Measurements from ENCODE around the gene DNASE1L2. TPM values are rescaled to one million over a fixed set of nuclear protein-coding genes. Genes with fewer than 3 reads are reported as not detected.

Gene DNASE1L2
- total RNA-seq (1.0 and 1.2 TPM in 2 replicates), polyA plus RNA-seq (0.57 and 1.3 TPM in 2 replicates), polyA minus RNA-seq (0.34 and 1.1 TPM in 2 replicates), Bru-seq, nascent RNA (percentile 18 among the genes with signal in this experiment), BruChase-seq, experiment 1, labeled RNA remaining after a 6-hour chase (percentile 35 among the genes with signal in this experiment), BruChase-seq, experiment 2, labeled RNA remaining after a 2-hour chase (percentile 27 among the genes with signal in this experiment)
- polyA plus RNA-seq (2011; cell fraction: cytosol; rRNA removed): 0.17 and 0.34 TPM in 2 replicates
- 1.9 and 2.3 TPM in 2 replicates for polyA plus RNA-seq (2011; cell fraction: nucleus; rRNA removed)
- 0.13 and 0.37 TPM in 2 replicates for polyA plus RNA-seq (2012)
- polyA minus RNA-seq (2011; cell fraction: cytosol; rRNA and poly(A)+ RNA removed): not detected
- 0.43 and 0.82 TPM in 2 replicates for polyA minus RNA-seq (2011; cell fraction: nucleus; rRNA and poly(A)+ RNA removed)
- long read RNA-seq, partial matches to known transcripts: 0 of 1 reads
- long read RNA-seq, other reads (novel, unspliced or antisense): 0 of 1 reads

GRCh38 chr16:2236337-2237101, at the start of gene DNASE1L2:
TSS of gene DNASE1L2 (plus strand) at chr16:2236444. CDS start at chr16:2236817, 373 bp downstream.
- ChIA-PET POLR2A (no interaction called here), CTCF (interaction anchor here (0.9 to 2.4 kb wide), 2 partner anchors 15 to 265 kb away, joined by 3 to 11 read pairs; partner anchors contain the start of gene ECI1)
- H3K9ac ChIP-seq (replicated peaks; ENCODE audit: extremely low read depth, insufficient read depth, low read length): no peak within 1 kb of the TSS
- TF ChIP-seq POLR2AphosphoS5 (IDR thresholded peaks at IDR 0.05; ENCODE audit: insufficient read depth, low read depth, low read length) (no peak), MYC (IDR thresholded peaks at IDR 0.05; ENCODE audit: low read depth, low read length) (no peak), JUN (IDR thresholded peaks at IDR 0.05; ENCODE audit: borderline replicate concordance, insufficient read depth, insufficient read length, low read depth) (no peak), FOS (IDR thresholded peaks at IDR 0.05; ENCODE audit: borderline replicate concordance, insufficient read depth, low read length) (no peak), EZH2 (IDR thresholded peaks at IDR 0.05; ENCODE audit: borderline replicate concordance, low read depth, low read length, severe bottlenecking) (no peak), CTCF (IDR thresholded peaks at IDR 0.05; ENCODE audit: extremely low read depth in 1 of 2, insufficient read depth in 1 of 2, low read depth in 1 of 2, low read length in 2 of 2) (no peak), POLR2A (IDR thresholded peaks at IDR 0.05; ENCODE audit: low read depth, low read length) (no peak), GATA2 (IDR thresholded peaks at IDR 0.05; ENCODE audit: insufficient read depth, insufficient read length, low read depth, low read length) (no peak)
- TF ChIP-seq, protein P1, sequence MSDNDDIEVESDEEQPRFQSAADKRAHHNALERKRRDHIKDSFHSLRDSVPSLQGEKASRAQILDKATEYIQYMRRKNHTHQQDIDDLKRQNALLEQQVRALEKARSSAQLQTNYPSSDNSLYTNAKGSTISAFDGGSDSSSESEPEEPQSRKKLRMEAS (IDR thresholded peaks at IDR 0.05; ENCODE audit: insufficient read depth, insufficient read length): no peak
- H3K79me2 ChIP-seq (ENCODE audit: control insufficient read depth, insufficient read depth, low read length): no peaks in the 10 kb centered on the region
- no peak within 1 kb of the TSS for H3K27ac ChIP-seq (ENCODE audit: insufficient read depth, low read depth, low read length)
- H3K9me3 ChIP-seq (replicated peaks; ENCODE audit: control insufficient read depth, insufficient read depth, low read length): no peaks in the 10 kb centered on the region
- peak within 1 kb of the TSS; percentile 22 for H3K4me2 ChIP-seq (ENCODE audit: insufficient read depth, low read length)
- H3K4me3 ChIP-seq (replicated peaks in 1 of 3; ENCODE audit: insufficient read depth in 1 of 3, low read depth in 1 of 3, low read length in 3 of 3): peak within 1 kb of the TSS in 1 of 3 experiments; percentile 14
- intact Hi-C loops (cut with micrococcal nuclease) (no loop called here), dilution Hi-C loops (cut with MboI; ENCODE audit: extremely low pct_ligation_motif_present, low sequenced_read_pairs) (no loop called here)
- peaks cover 10% of the 10 kb centered on the region for H3K4me1 ChIP-seq (ENCODE audit: control insufficient read depth, extremely low read depth, insufficient read depth, low read length)
- H3K27me3 ChIP-seq (ENCODE audit: control insufficient read depth in 2 of 2, insufficient read depth in 2 of 2, low read length in 2 of 2): peaks cover 5 to 18% of the 10 kb centered on the region in 2 experiments
- peak; percentile 25 for DNase-seq (ENCODE audit: low read depth, low spot score)
- FAIRE-seq: no peak
- no peaks in the 10 kb centered on the region for H4K20me1 ChIP-seq (replicated peaks; ENCODE audit: control insufficient read depth, extremely low read depth, insufficient read depth, low read length)
- H3K36me3 ChIP-seq (ENCODE audit: control insufficient read depth in 2 of 2, extremely low read depth in 1 of 2, insufficient read depth in 2 of 2, low read length in 2 of 2): peaks cover 8 to 34% of the 10 kb centered on the region in 2 experiments
- no peak within 1 kb of the TSS for H2AFZ ChIP-seq (ENCODE audit: low read depth, low read length)
- H3K9me1 ChIP-seq (replicated peaks; ENCODE audit: control insufficient read depth, extremely low read depth, insufficient read depth, low read length): no peaks in the 10 kb centered on the region
- BruUV-seq (replicated peaks): no TSS peak
